Endothelial cell of umbilical vein (primary cell): Measurements from ENCODE around the gene TRIM41. TPM values are rescaled to one million over a fixed set of nuclear protein-coding genes. Genes with fewer than 3 reads are reported as not detected.

Source experiments
- BruUV-seq: library from RNA; stranded (reverse); fragments of 400-500 nt; replicated peaks from 2 replicates; lab custom pipeline; 2021; lab: Mats Ljungman, UMichigan
- CTCF ChIA-PET: fragments of 300-600, 350-600 bp; sonication (Branson Sonifier 250); formaldehyde crosslinking; loops from one replicate; lab custom pipeline; 2021; ENCODE audit warnings: antibody characterized with exemption, inconsistent platforms; lab: Charles Lee
- POLR2A ChIA-PET: fragments of 300-600, 350-600 bp; sonication (Branson Sonifier 250); formaldehyde crosslinking; loops from one replicate; lab custom pipeline; 2021; ENCODE audit warnings: antibody characterized with exemption, inconsistent platforms; lab: Charles Lee
- DNase-seq: peaks from one replicate; pipeline ENCODE4 v3.0.0-alpha.2; 2011; ENCODE audit warnings: low read depth, low spot score
- FAIRE-seq: peaks from 2 replicates; lab custom pipeline; 2011; peaks lifted over from hg19 to GRCh38; lab: Jason Lieb, UNC
- H2AFZ ChIP-seq: 2 replicates; pipeline ENCODE4 v1.6.0; 2012; ENCODE audit warnings: low read depth, low read length, control low read depth, inconsistent platforms
- H3K27ac ChIP-seq: 2 replicates; pipeline ENCODE4 v1.5.1; 2011; ENCODE audit warnings: low read depth, mild to moderate bottlenecking, control low read depth, low read length, moderate library complexity; ENCODE audit not compliant: insufficient read depth
- H3K27me3 ChIP-seq, 2 experiments: 2 replicates each; pipeline versions ENCODE4 v1.6.0 to v1.6.1; 2011; ENCODE audit warnings: low read length in 2 of 2, mixed read lengths in 1 of 2; ENCODE audit not compliant: control insufficient read depth in 2 of 2, insufficient read depth in 2 of 2
- H3K36me3 ChIP-seq, 2 experiments: 2 replicates in 1 of 2; 3 replicates in 1 of 2; pipeline ENCODE4 v1.5.1; 2011; ENCODE audit warnings: low read length in 2 of 2, mild to moderate bottlenecking in 1 of 2, moderate library complexity in 1 of 2; ENCODE audit not compliant: control insufficient read depth in 2 of 2, insufficient read depth in 2 of 2; ENCODE audit errors: extremely low read depth in 1 of 2
- H3K4me1 ChIP-seq: 3 replicates; pipeline ENCODE4 v1.5.1; 2011; ENCODE audit warnings: mild to moderate bottlenecking, low read length; ENCODE audit not compliant: control insufficient read depth, insufficient read depth; ENCODE audit errors: extremely low read depth
- H3K4me2 ChIP-seq: 2 replicates; pipeline ENCODE4 v1.6.1; 2011; ENCODE audit warnings: low read length, control low read depth, mixed read lengths; ENCODE audit not compliant: insufficient read depth
- H3K4me3 ChIP-seq, 3 experiments: fragments of 200-600 bp in 1 of 3; sonication (generic), shearing (Covaris generic) in 1 of 3; replicated peaks in 1 of 3; 2 replicates each; pipeline ENCODE4 v1.5.1; 2011 to 2016; ENCODE audit warnings: control low read depth in 3 of 3, low read length in 3 of 3, mild to moderate bottlenecking in 2 of 3, inconsistent platforms in 1 of 3, low read depth in 1 of 3, moderate library complexity in 1 of 3; ENCODE audit not compliant: insufficient read depth in 1 of 3
- H3K79me2 ChIP-seq: 2 replicates; pipeline ENCODE4 v1.6.0; 2012; ENCODE audit warnings: low read length, inconsistent platforms; ENCODE audit not compliant: control insufficient read depth, insufficient read depth
- H3K9ac ChIP-seq: replicated peaks from 2 replicates; pipeline ENCODE3; 2011; ENCODE audit warnings: low read length, control low read depth; ENCODE audit not compliant: insufficient read depth; ENCODE audit errors: extremely low read depth
- H3K9me1 ChIP-seq: replicated peaks from 3 replicates; pipeline ENCODE4 v1.6.0; 2011; ENCODE audit warnings: mild to moderate bottlenecking, low read length; ENCODE audit not compliant: control insufficient read depth, insufficient read depth; ENCODE audit errors: extremely low read depth
- H3K9me3 ChIP-seq: replicated peaks from 2 replicates; pipeline ENCODE4 v1.5.1; 2012; ENCODE audit warnings: low read length, inconsistent platforms; ENCODE audit not compliant: control insufficient read depth, insufficient read depth
- H4K20me1 ChIP-seq: replicated peaks from 2 replicates; pipeline ENCODE3; 2011; ENCODE audit warnings: mild to moderate bottlenecking, low read length; ENCODE audit not compliant: control insufficient read depth, insufficient read depth; ENCODE audit errors: extremely low read depth
- EZH2 ChIP-seq: IDR thresholded peaks from 2 replicates; pipeline ENCODE4 v1.6.1; 2012; ENCODE audit warnings: borderline replicate concordance, low read depth, mild to moderate bottlenecking, moderate library complexity, low read length, inconsistent platforms; ENCODE audit not compliant: severe bottlenecking
- FOS ChIP-seq: IDR thresholded peaks from 2 replicates; pipeline ENCODE4 v1.6.1; 2011; ENCODE audit warnings: mild to moderate bottlenecking, low read length, moderate library complexity, borderline replicate concordance; ENCODE audit not compliant: insufficient read depth
- GATA2 ChIP-seq: IDR thresholded peaks from 2 replicates; pipeline ENCODE4 v1.7.0; 2011; ENCODE audit warnings: low read depth, mild to moderate bottlenecking, moderate library complexity, mixed read lengths, low read length; ENCODE audit not compliant: insufficient read length, insufficient read depth
- JUN ChIP-seq: IDR thresholded peaks from 2 replicates; pipeline ENCODE4 v1.6.1; 2011; ENCODE audit warnings: borderline replicate concordance, low read depth; ENCODE audit not compliant: insufficient read length, insufficient read depth
- MAX ChIP-seq: IDR thresholded peaks from 2 replicates; pipeline ENCODE4 v1.6.1; 2011; ENCODE audit not compliant: insufficient read depth, insufficient read length
- MYC ChIP-seq: IDR thresholded peaks from one replicate; pipeline ENCODE4 v1.6.1; 2011; ENCODE audit warnings: mild to moderate bottlenecking, low read depth, low read length
- POLR2A ChIP-seq: IDR thresholded peaks from 2 replicates; pipeline ENCODE4 v1.6.1; 2012; ENCODE audit warnings: low read depth, mild to moderate bottlenecking, control low read depth, low read length
- POLR2AphosphoS5 ChIP-seq: IDR thresholded peaks from 2 replicates; pipeline ENCODE4 v1.6.1; 2012; ENCODE audit warnings: low read depth, mild to moderate bottlenecking, control low read depth, low read length, moderate library complexity; ENCODE audit not compliant: insufficient read depth
- dilution Hi-C: fragments of 300-500 bp; cut with MboI; formaldehyde crosslinking; loops from one replicate; pipeline ENCODE4 v1.15.0; 2019; ENCODE audit warnings: low sequenced_read_pairs; ENCODE audit not compliant: extremely low pct_ligation_motif_present
- intact Hi-C: fragments of 100-400 bp; cut with micrococcal nuclease; formaldehyde crosslinking; loops from one replicate; pipeline ENCODE4 v1.10.0; 2022
- polyA plus RNA-seq, 4 experiments: library from polyadenylated mRNA; depleted of rRNA in 3 of 4; stranded (reverse) in 3 of 4; unstranded in 1 of 4; fragments of >200 nt; gene quantifications; 2 replicates each; pipeline versions ENCODE4 v1.2.1 to v1.2.3, GENCODE V29; 2011 to 2012; ENCODE audit warnings: missing spikeins in 1 of 4
- total RNA-seq: library from RNA; stranded (reverse); gene quantifications from 2 replicates; pipeline ENCODE4 v1.2.3, GENCODE V29; 2021
- TF ChIP-seq, protein P1 (sequence below), 2 donors: IDR thresholded peaks; 1 replicate in 1 of 2; 2 replicates in 1 of 2; pipeline ENCODE4 v1.5.1; 2011; ENCODE audit warnings: low read length in 2 of 2, mild to moderate bottlenecking in 2 of 2, moderate library complexity in 2 of 2, control low read depth in 1 of 2, inconsistent platforms in 1 of 2, low read depth in 1 of 2; ENCODE audit not compliant: insufficient read depth in 1 of 2; ENCODE audit errors: extremely low read depth in 1 of 2

TRIM41 gene
- total and polyA plus RNA-seq, 2 donors (not counting 3 experiments of a cell fraction or from before 2014, with no cell fraction given): 11.2 to 19.9 TPM

- no peaks in the 10 kb centered on the region for H3K36me3 ChIP-seq
- H3K9ac ChIP-seq: no peak overlapping the region
- dilution Hi-C loops (no loop called here), intact Hi-C loops (loop anchor here (1.0 to 2.0 kb wide), 2 partner anchors 9 to 15 kb away; no protein-coding TSS in a partner anchor)
- H3K9me3 ChIP-seq: no peaks in the 10 kb centered on the region
- TF ChIP-seq JUN: no peak
- no peak for TF ChIP-seq POLR2AphosphoS5
- no peak overlapping the region for H3K27ac ChIP-seq
- no peaks in the 10 kb centered on the region for H4K20me1 ChIP-seq
- H2AFZ ChIP-seq: peak overlapping the region; percentile 48
- peak; percentile 82 for FAIRE-seq
- peak overlapping the region; percentile 73 for H3K4me2 ChIP-seq
- BruUV-seq: no TSS peak
- H3K4me1 ChIP-seq: peaks cover 7% of the 10 kb centered on the region
- ChIA-PET CTCF (interaction anchor here (1.2 to 2.7 kb wide), 7 partner anchors 9 to 389 kb away, joined by 3 to 11 read pairs (median 5); no protein-coding TSS in a partner anchor), POLR2A (interaction anchor here (0.8 to 1.5 kb wide), 2 partner anchors 10 to 12 kb away, joined by 3 to 4 read pairs; no protein-coding TSS in a partner anchor)
- H3K9me1 ChIP-seq: no peaks in the 10 kb centered on the region
- DNase-seq: peak; percentile 43
- H3K79me2 ChIP-seq: no peaks in the 10 kb centered on the region
- peaks cover 15 to 19% of the 10 kb centered on the region in 2 experiments for H3K27me3 ChIP-seq
- peak overlapping the region in 1 of 3 experiments; percentile 14 for H3K4me3 ChIP-seq
Observed at GRCh38 chr5:181173420-181174342, 49.4 kb upstream of the TRIM41 start.

GRCh38 chr5:181176254-181176952 lies 46.7 kb upstream of the TRIM41 start:
- Histone ChIP-seq H3K27ac (no peak overlapping the region), H4K20me1 (no peaks in the 10 kb centered on the region), H3K36me3 (no peaks in the 10 kb centered on the region), H3K9me1 (no peaks in the 10 kb centered on the region), H3K27me3 (peaks cover 8% of the 10 kb centered on the region in 2 experiments), H3K4me1 (peaks cover 7% of the 10 kb centered on the region), H3K4me3 (no peak overlapping the region), H2AFZ (no peak overlapping the region), H3K79me2 (no peaks in the 10 kb centered on the region), H3K4me2 (no peak overlapping the region), H3K9me3 (no peaks in the 10 kb centered on the region), H3K9ac (no peak overlapping the region)
- ChIA-PET CTCF (no interaction called here), POLR2A (no interaction called here)
- intact Hi-C loops: no loop called here
- no TSS peak for BruUV-seq
- dilution Hi-C loops: no loop called here
- no peak for TF ChIP-seq GATA2
- TF ChIP-seq EZH2: no peak
- no peak for TF ChIP-seq JUN
- TF ChIP-seq POLR2A: no peak
- no peak for TF ChIP-seq FOS
- TF ChIP-seq MAX: no peak
- no peak for TF ChIP-seq POLR2AphosphoS5
- TF ChIP-seq, protein P1, sequence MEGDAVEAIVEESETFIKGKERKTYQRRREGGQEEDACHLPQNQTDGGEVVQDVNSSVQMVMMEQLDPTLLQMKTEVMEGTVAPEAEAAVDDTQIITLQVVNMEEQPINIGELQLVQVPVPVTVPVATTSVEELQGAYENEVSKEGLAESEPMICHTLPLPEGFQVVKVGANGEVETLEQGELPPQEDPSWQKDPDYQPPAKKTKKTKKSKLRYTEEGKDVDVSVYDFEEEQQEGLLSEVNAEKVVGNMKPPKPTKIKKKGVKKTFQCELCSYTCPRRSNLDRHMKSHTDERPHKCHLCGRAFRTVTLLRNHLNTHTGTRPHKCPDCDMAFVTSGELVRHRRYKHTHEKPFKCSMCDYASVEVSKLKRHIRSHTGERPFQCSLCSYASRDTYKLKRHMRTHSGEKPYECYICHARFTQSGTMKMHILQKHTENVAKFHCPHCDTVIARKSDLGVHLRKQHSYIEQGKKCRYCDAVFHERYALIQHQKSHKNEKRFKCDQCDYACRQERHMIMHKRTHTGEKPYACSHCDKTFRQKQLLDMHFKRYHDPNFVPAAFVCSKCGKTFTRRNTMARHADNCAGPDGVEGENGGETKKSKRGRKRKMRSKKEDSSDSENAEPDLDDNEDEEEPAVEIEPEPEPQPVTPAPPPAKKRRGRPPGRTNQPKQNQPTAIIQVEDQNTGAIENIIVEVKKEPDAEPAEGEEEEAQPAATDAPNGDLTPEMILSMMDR (IDR thresholded peaks at IDR 0.05; ENCODE audit: extremely low read depth in 1 of 2, insufficient read depth in 1 of 2, low read depth in 1 of 2, low read length in 2 of 2): no peak
- no peak for TF ChIP-seq MYC
- no peak for FAIRE-seq
- no peak for DNase-seq
